Stimulated activated effector memory CD8-positive, alpha-beta T cell treated with anti-CD3 and anti-CD28 coated beads, Interleukin-12 subunit alpha, Interleukin-12 subunit beta, amount 100 ng/mL, for 72 hours (primary cell): Measurements from ENCODE around the gene ZNF506.
"Not testable (repeated sequence)": the region's sequence is repeated elsewhere in the genome, so short reads cannot be mapped to it uniquely, and the experiment has no call there.

Source experiments
- ATAC-seq: fragments of 150-1000 bp; cut with Tn5 transposase; 2 replicates; pipeline ENCODE4 v1.10.0; 2021
- DNase-seq, 2 donors: peaks; one replicate each; pipeline ENCODE4 v3.0.0; 2021 to 2022; ENCODE audit warnings: low spot score in 2 of 2
- H3K27ac Mint-ChIP-seq: one replicate; pipeline ENCODE4 v1.8.0; 2022; ENCODE audit warnings: mild to moderate bottlenecking, mixed read lengths
- H3K36me3 Mint-ChIP-seq: one replicate; pipeline ENCODE4 v1.8.0; 2022; ENCODE audit warnings: mild to moderate bottlenecking, mixed read lengths
- H3K4me1 Mint-ChIP-seq: one replicate; pipeline ENCODE4 v1.8.0; 2022; ENCODE audit warnings: mixed read lengths
- H3K4me3 Mint-ChIP-seq: one replicate; pipeline ENCODE4 v1.8.0; 2022; ENCODE audit warnings: mild to moderate bottlenecking, mixed read lengths
- H3K9me3 Mint-ChIP-seq: one replicate; pipeline ENCODE4 v1.8.0; 2022; ENCODE audit warnings: mixed read lengths

ZNF506 gene

DNA sequence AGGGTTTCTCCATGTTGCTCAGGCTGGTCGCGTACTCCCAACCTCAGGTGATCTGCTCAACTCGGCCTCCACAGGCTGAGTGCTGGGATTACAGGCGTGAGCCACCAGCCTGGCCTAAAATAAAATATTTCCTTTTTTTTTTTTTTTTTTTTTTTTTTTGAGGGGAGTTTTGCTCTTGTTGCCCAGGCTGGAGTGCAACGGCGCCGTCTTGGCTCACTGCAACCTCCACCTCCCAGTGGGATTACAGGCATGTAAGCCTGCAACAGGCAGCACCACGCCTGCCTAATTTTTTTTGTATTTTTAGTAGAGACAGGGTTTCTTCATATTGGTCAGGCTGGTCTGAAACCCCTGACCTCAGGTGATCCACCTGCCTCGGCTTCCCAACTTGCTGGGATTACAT, 4.9 kb downstream of the ZNF506 start:
- Mint-ChIP-seq H3K27ac (peak overlapping the region; percentile 84), H3K36me3 (peaks cover 77% of the 10 kb centered on the region), H3K9me3 (no peaks in the 10 kb centered on the region), H3K4me1 (peaks cover 66% of the 10 kb centered on the region), H3K4me3 (peak overlapping the region; percentile 52)
- no peak for DNase-seq
- no peak for ATAC-seq

DNA sequence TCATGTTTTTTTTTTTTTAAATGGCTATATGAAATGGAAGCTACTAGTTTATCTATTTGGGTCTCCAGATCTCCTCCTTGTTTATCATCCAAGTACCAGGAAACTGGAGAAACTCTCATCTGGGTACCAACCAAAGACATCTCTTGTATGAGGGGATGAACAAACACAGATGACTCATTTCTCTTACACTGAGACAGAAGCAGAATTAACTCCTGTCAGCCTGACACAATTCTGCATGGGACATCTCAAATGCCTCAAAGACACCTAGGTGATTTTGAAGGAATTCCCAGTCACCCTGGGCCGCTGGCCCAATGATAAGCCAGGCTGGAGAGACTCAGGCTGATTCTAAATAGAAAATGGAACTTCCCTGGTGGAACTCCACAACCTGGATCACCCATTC, 9.6 kb downstream of the ZNF506 start:
- H3K4me3 Mint-ChIP-seq, DNase-seq, ATAC-seq, H3K27ac Mint-ChIP-seq, H3K9me3 Mint-ChIP-seq: not testable (repeated sequence)
- peaks cover 67% of the 10 kb centered on the region for H3K36me3 Mint-ChIP-seq
- peaks cover 43% of the 10 kb centered on the region for H3K4me1 Mint-ChIP-seq

DNA sequence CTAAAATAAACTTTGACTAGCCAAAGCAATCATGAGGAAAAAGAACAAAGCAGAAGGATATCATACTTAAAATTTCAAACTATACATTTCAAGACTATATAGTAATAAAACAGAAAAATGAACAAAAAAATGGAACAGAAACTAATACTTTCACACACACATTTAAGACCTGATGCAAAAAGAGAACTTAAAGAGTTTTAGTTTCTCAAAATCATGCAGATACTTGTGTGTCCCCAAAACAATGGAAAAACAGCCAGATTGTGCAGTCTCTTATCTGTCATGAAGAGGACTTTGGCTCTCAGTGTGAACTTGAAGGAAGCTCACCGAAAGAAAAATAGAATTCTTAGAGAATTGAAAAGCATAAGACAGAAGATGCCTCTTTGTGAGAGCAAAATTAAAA, 16.1 kb downstream of the ZNF506 start:
- Mint-ChIP-seq H3K9me3 (no peaks in the 10 kb centered on the region), H3K4me1 (peaks cover 14% of the 10 kb centered on the region), H3K4me3 (no peak overlapping the region), H3K36me3 (peaks cover 93% of the 10 kb centered on the region), H3K27ac (no peak overlapping the region)
- ATAC-seq (no peak), DNase-seq (no peak)

DNA sequence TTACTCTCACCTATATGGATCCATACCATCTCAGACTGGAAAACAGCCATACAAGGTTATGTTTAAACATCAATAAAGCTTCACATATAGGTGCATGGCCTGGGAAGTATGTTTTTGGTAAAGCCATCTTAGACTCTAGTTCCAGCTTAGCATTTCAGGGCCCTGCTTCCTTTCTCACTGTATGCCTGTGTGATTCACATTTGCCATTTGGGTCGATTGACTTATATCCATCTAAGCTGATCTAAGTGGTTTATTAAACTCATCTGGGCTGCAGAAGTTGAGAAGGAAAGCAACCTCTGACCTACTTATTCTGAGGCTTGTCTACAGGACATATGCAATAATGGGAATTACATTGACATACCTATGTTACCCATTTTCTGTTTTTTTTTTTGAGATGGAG, 33.5 kb downstream of the ZNF506 start:
- peaks cover 93% of the 10 kb centered on the region for H3K36me3 Mint-ChIP-seq
- peaks cover 21% of the 10 kb centered on the region for H3K4me1 Mint-ChIP-seq
- DNase-seq (no peak), ATAC-seq (no peak)
- H3K4me3 Mint-ChIP-seq, result no peak overlapping the region
- no peaks in the 10 kb centered on the region for H3K9me3 Mint-ChIP-seq
- H3K27ac Mint-ChIP-seq, result no peak overlapping the region

DNA sequence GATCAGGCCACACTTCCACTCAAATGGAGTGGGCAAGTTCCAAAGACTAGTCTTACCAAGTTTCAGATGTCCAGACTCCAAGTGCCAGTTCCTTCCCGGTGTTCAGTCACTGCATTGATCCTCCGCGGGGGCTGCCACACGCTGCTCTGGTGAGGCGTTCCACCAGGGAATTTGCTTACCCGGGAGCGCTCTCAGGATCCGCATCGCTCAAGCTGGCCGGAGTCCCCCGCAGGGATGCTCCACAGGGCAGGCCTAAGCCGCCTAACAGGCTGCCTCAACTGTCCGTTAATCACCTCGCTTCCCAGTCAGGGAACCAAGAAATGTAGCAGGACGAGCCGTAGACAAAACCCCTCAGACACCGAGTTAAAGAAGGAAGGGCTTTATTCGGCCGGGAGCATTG, 36.1 kb downstream of the ZNF506 start:
- DNase-seq, ATAC-seq, H3K9me3 Mint-ChIP-seq, H3K4me3 Mint-ChIP-seq: not testable (repeated sequence)
- peaks cover 34% of the 10 kb centered on the region for H3K4me1 Mint-ChIP-seq
- peaks cover 69% of the 10 kb centered on the region for H3K36me3 Mint-ChIP-seq
- H3K27ac Mint-ChIP-seq, result peak overlapping the region; percentile 75

DNA sequence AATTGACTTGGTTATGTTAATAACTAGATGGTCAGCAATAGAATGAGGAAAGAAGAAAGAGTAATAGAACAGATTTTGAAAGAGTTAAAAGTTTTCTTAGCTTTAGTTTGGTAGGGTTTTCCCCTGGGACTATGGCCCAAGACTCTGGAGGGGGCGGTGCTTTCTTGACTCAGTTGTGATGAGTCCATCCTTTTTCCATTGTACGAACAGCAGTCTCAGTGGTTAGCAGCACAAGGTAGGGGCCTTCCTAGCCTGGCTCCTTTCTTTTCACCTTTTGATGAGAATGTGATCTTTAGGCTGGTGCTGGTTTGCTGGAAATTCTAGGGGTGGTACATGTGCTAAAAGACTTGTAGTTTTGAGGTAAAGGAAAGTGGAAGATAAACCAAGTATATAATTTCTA, 38.8 kb downstream of the ZNF506 start:
- Mint-ChIP-seq H3K9me3 (no peaks in the 10 kb centered on the region), H3K36me3 (peaks cover 67% of the 10 kb centered on the region), H3K27ac (peak overlapping the region; percentile 5), H3K4me3 (no peak overlapping the region), H3K4me1 (peaks cover 54% of the 10 kb centered on the region)
- ATAC-seq, result peak; percentile 56
- no peak for DNase-seq

DNA sequence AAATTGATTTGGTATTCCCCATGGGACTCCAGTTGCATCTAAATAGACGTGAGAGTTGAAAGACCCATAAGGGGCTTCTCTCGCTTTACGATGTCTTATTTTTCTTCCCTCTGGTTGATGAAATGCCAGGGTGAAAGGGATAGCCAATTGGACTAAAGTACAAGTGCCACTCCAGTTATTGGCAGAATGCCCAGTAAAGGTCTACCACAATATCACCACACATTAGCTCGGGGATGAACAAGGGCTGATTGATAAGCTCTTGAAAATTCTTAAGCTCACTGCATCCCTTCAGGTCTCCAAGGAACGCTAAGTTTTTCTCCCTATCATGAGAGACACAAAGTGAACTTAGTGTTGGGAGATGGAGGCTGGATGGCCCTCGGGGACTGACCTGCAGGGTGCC, 39.8 kb downstream of the ZNF506 start:
- peaks cover 64% of the 10 kb centered on the region for H3K4me1 Mint-ChIP-seq

DNA sequence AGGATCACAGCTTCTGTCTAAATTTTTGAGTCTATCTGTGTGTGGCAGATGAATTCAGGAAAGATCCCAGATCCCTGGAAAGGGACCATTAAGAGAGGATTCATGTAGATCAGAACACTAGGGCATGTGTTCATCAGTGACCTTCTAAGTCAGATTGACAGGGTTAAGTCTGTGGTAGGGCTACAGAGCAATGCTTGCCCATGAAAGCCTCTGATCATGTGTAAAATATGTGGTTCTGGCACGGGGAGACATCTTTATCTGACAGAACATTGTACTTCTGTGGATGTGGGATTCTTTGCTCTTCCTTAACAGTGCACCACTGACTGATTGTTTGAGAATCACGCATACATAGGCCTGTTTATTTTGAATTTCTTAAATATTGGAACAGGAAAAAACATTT, 42.9 kb downstream of the ZNF506 start:
- H3K9me3 Mint-ChIP-seq, result no peaks in the 10 kb centered on the region
- H3K27ac Mint-ChIP-seq, result peak overlapping the region; percentile 63
- ATAC-seq (no peak), DNase-seq (no peak)
- peaks cover 38% of the 10 kb centered on the region for H3K36me3 Mint-ChIP-seq
- H3K4me3 Mint-ChIP-seq, result peak overlapping the region; percentile 92
- peaks cover 64% of the 10 kb centered on the region for H3K4me1 Mint-ChIP-seq

More for the DNA sequence above, 39.8 kb downstream of the ZNF506 start:
- not testable (repeated sequence) for DNase-seq, H3K4me3 Mint-ChIP-seq, H3K9me3 Mint-ChIP-seq, ATAC-seq
- Mint-ChIP-seq H3K36me3 (peaks cover 58% of the 10 kb centered on the region), H3K27ac (peak overlapping the region; percentile 5)

DNA sequence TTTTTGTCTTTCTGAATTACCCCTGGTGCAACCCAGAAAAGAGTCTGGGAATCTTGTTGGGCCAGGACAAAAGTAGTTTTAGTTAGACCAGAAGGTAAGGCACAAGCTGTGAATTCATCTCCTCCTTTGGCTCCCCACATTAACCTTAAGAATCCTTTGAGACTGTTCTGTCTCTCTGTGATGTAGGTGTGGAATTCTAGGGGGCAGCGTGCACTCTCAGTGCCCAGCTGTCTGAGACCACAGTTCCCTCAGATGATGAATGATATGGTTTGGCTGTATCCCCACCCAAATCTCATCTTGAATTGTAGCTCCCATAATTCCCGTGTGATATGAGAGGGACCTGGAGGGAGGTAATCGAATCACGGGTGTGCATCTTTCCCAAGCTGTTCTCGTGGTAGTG, 43.9 kb downstream of the ZNF506 start:
- Mint-ChIP-seq H3K36me3 (peaks cover 36% of the 10 kb centered on the region), H3K9me3 (no peaks in the 10 kb centered on the region), H3K4me1 (peaks cover 58% of the 10 kb centered on the region), H3K4me3 (peak overlapping the region; percentile 92), H3K27ac (peak overlapping the region; percentile 91)
- DNase-seq (no peak), ATAC-seq (no peak)

DNA sequence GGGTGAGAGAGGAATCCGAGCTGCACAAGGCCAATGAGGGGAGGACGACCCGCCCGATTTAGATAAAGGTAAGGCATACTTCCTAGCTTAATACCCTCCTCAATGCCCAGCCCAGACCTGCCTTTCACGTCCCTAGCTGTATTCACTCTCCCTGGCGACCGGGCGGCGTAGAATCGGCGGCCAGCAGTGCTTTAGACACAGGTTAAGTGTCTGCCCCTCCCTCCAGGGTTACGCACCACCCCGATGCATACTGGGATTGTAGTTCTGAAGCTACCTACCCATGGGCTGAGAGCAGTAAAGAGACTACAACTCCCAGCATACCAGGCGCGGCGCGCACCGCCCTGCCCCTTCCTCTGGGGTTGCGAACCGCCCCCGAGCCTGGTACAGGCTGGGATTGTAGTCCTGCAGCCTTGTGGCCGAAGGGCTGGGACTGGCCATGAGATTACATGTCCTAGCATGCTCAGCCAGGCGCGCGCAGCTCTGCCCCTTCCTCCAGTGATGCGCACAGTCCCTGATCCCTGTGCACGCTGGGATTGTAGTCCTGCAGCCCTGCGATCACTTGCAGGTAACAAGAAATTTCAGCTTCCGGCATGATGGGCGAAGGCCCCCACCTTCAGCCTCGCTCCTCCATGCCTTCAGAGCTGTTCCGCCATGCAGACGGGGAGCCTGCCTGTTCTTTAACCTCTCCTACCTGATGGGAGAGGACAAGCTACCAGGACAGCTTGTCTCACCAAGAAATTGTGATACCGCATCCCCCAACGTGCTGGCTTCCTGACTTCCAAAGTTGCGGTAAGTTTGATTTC, 45.1 kb downstream of the ZNF506 start:
- Mint-ChIP-seq H3K4me1 (peaks cover 48% of the 10 kb centered on the region), H3K36me3 (peaks cover 36% of the 10 kb centered on the region), H3K27ac (peak overlapping the region; percentile 91), H3K4me3 (peak overlapping the region; percentile 92), H3K9me3 (no peaks in the 10 kb centered on the region)
- DNase-seq (peak; percentile 78 to 95), ATAC-seq (peak; percentile 100)

DNA sequence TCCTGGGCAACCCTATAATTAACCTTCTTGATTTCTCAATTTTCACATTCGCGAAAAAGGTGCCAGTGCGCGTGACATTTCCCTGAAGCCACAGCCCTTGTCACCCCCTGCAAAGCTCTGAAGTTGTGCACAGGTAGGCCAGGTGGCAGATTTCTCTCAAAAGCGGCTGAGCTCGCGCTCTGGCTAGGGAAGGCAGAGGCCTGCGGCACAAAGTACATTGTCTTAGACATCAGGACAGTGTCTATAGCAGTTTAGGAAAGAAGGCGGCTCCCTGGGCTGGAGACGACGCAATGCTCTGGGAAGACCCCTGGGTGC, 45.7 kb downstream of the ZNF506 start:
- peak overlapping the region; percentile 92 for H3K4me3 Mint-ChIP-seq
- H3K9me3 Mint-ChIP-seq, result no peaks in the 10 kb centered on the region
- peaks cover 36% of the 10 kb centered on the region for H3K36me3 Mint-ChIP-seq
- ATAC-seq (peak; percentile 20), DNase-seq (no peak)
- H3K27ac Mint-ChIP-seq, result peak overlapping the region; percentile 91
- peaks cover 48% of the 10 kb centered on the region for H3K4me1 Mint-ChIP-seq

DNA sequence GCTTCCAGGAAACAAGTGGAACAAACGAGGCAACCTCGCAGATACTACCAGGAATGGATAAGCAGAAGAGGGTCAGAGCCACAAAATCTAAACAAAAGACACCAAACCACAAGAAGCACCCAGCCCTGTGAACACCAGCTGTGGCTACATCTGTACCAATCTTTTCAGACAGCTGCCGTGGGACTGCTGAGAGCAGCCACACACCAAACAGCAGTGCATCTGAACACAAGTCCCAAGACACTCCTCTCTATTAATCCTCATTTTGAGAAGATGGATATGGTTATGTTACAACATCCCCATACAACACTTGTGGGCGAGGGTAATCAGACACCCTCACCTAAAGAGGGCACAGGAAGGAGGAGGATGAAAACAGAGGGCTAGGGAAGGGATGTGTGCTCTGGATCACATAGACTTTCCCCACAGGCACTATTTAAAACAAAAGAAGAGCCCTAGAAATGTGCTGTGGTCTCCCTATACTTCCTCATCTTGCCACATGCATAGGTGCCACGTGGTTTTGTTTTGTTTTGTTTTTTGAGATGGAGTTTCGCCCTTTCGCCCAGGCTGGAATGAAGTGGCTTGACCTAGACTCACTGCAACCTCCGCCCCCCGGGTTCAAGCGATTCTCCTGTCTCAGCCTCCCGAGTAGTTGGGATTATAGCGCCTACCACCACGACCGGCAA, 47.1 kb downstream of the ZNF506 start:
- peaks cover 46% of the 10 kb centered on the region for H3K4me1 Mint-ChIP-seq
- ATAC-seq (no peak), DNase-seq (no peak)
- H3K27ac Mint-ChIP-seq, result no peak overlapping the region
- H3K9me3 Mint-ChIP-seq, result no peaks in the 10 kb centered on the region
- H3K36me3 Mint-ChIP-seq, result peaks cover 26% of the 10 kb centered on the region
- peak overlapping the region; percentile 92 for H3K4me3 Mint-ChIP-seq

DNA sequence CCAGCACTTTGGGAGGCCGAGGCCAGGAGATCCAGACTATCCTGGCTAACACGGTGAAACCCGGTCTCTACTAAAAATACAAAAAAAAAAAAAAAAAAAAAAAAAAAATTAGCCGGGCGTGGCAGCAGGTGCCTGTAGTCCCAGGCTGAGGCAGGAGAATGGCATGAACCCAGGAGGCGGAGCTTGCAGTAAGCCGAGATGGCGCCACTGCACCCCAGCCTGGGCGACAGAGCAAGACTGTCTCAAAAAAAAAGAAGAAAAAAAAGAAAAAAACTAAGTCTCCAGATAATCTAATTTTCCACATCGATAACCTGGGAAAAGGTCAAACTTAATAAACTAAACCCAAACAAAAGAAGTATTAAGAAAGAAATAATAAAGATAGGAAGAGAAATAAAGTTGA, 49.6 kb downstream of the ZNF506 start:
- peaks cover 20% of the 10 kb centered on the region for H3K4me1 Mint-ChIP-seq
- H3K27ac Mint-ChIP-seq, ATAC-seq, H3K4me3 Mint-ChIP-seq, DNase-seq, H3K9me3 Mint-ChIP-seq: not testable (repeated sequence)
- peaks cover 10% of the 10 kb centered on the region for H3K36me3 Mint-ChIP-seq

DNA sequence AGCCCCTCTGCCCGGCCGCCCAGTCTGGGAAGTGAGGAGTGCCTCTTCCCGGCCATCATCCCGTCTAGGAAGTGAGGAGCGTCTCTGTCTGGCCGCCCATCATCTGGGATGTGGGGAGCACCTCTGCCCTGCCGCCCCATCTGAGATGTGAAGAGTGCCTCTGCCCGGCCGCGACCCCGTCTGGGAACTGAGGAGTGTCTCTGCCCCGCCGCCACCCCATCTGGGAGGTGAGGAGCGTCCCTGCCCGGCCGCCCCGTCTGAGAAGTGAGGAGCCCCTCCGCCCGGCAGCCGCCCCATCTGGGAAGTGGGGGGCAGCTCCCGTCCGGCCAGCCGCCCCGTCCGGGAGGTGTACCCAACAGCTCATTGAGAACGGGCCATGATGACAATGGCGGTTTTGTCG, 51.6 kb downstream of the ZNF506 start:
- H3K27ac Mint-ChIP-seq, DNase-seq, H3K9me3 Mint-ChIP-seq, H3K36me3 Mint-ChIP-seq, H3K4me3 Mint-ChIP-seq, H3K4me1 Mint-ChIP-seq, ATAC-seq: not testable (repeated sequence)

DNA sequence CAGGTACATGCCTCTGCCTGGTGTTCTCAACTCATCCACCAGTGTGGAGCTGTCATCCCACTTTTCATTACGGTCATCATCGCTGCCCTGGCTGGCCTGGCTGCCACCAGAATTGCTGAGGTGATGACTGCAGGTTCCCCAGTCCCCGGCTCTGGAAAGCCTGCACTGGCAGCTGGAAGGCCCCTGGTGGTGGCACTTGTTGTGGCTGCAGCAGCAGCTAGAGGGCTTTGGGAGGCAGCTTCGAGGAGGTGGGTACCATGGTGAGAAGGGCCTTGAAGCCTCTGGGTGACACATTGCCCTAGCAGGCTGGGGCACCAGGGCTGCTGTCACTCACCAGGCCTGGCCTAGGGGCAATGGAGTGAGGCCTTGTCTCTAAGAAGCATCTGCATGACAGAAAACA, 63.4 kb downstream of the ZNF506 start:
- DNase-seq, result no peak
- H3K36me3 Mint-ChIP-seq, result no peaks in the 10 kb centered on the region
- no peak for ATAC-seq
- no peaks in the 10 kb centered on the region for H3K4me1 Mint-ChIP-seq
- H3K4me3 Mint-ChIP-seq, result no peak overlapping the region
- H3K27ac Mint-ChIP-seq, result no peak overlapping the region
- H3K9me3 Mint-ChIP-seq, result no peaks in the 10 kb centered on the region

DNA sequence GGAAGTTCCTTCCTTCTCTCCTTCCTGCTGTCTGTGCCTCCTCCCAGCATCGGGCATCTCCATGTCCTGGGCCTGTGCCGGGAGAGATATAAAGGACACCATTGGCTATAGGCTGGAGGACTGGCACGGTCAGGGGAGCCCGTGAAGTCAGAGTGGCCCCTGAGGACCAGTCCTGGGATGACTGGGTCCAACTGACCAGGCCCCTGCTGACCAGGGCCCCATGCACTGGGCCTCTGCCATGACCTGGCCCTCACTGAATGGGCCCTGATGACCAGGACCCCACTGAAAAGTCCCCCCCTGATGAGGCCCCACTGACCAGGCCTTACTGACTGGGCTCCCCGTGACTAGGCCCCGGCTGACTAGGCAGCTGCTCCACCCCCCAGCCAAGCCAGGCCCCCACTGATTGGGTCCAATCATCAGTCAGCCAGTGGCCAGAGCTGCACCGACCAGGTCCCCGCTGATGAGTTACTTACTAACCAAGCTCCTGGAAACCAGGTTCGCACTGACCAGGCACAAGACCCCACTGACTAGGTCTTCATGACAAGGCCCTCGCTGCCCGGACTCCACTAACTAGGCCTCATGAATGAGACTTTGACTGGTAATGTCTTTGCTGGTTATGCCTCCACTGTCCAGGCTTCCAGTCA, 68.7 kb downstream of the ZNF506 start:
- no peak overlapping the region for H3K4me3 Mint-ChIP-seq
- no peak overlapping the region for H3K27ac Mint-ChIP-seq
- ATAC-seq, result no peak
- no peak for DNase-seq
- H3K9me3 Mint-ChIP-seq, result no peaks in the 10 kb centered on the region
- no peaks in the 10 kb centered on the region for H3K4me1 Mint-ChIP-seq
- H3K36me3 Mint-ChIP-seq, result no peaks in the 10 kb centered on the region
